HFFc6 (cell line): ENCODE data around the gene CD200R1L. TPM values are rescaled to one million over a fixed set of nuclear protein-coding genes. Genes with fewer than 3 reads are reported as not detected.

ENCODE experiments used
- DNase-seq: peaks from one replicate; pipeline ENCODE4 v3.0.0-alpha.2; 2018
- H3K27ac Mint-ChIP-seq: 2 replicates; pipeline ENCODE4 v1.8.0; 2020; ENCODE audit warnings: mild to moderate bottlenecking, mixed read lengths
- H3K27me3 Mint-ChIP-seq: 2 replicates; pipeline ENCODE4 v1.8.0; 2021; ENCODE audit warnings: mild to moderate bottlenecking, moderate library complexity, mixed read lengths; ENCODE audit not compliant: insufficient read depth
- H3K36me3 Mint-ChIP-seq: 2 replicates; pipeline ENCODE4 v1.8.0; 2021; ENCODE audit warnings: low read depth, mixed read lengths
- H3K4me1 Mint-ChIP-seq: 2 replicates; pipeline ENCODE4 v1.8.0; 2020; ENCODE audit warnings: low read depth, mixed read lengths
- H3K4me3 Mint-ChIP-seq: 2 replicates; pipeline ENCODE4 v1.8.0; 2020; ENCODE audit warnings: mild to moderate bottlenecking, moderate library complexity, mixed read lengths
- H3K9me3 Mint-ChIP-seq: 2 replicates; pipeline ENCODE4 v1.8.0; 2020; ENCODE audit warnings: mild to moderate bottlenecking, mixed read lengths
- CTCF ChIP-seq: fragments of 200-600 bp; sonication (generic); IDR thresholded peaks from 2 replicates; pipeline ENCODE4 v1.5.0; 2021; ENCODE audit warnings: antibody characterized with exemption, mild to moderate bottlenecking
- total RNA-seq, 6 experiments: library from RNA; stranded (reverse); fragmentation: NEBNext Ultra II Directional; extraction: Animal tissue kit (Norgen Biotek cat#: 25700); gene quantifications; 2 replicates in 1 of 6; 3 replicates in 5 of 6; pipeline ENCODE4 v1.2.3, GENCODE V29; 2021

CD200R1L gene
- total RNA-seq, 6 experiments from 2014 or later, result not detected

DNA sequence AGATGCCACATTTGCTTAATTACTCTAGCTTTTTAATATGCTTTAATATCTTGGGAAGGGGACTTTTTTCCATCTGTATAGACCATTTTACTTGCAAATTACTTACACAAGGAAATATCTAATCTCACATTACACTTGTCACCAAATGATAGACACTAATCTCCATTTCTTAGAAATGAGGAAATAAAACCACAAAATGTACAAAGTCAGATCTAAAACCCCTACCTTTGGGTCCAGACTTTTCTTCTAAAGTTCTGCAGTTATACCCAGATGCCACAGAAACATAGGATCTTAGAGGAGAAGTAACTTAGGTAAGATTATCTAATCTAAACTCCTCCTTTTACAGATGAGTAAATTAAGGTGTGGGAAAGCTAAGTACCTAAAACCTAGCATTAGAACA is 44.3 kb downstream of the CD200R1L start:
- TF ChIP-seq CTCF, result no peak
- Mint-ChIP-seq H3K4me3 (no peak overlapping the region), H3K27me3 (peaks cover 9% of the 10 kb centered on the region; the same call in 1 of the 2 replicates), H3K27ac (no peak overlapping the region), H3K9me3 (no peaks in the 10 kb centered on the region), H3K36me3 (no peaks in the 10 kb centered on the region), H3K4me1 (peaks cover 20% of the 10 kb centered on the region)
- no peak for DNase-seq

DNA sequence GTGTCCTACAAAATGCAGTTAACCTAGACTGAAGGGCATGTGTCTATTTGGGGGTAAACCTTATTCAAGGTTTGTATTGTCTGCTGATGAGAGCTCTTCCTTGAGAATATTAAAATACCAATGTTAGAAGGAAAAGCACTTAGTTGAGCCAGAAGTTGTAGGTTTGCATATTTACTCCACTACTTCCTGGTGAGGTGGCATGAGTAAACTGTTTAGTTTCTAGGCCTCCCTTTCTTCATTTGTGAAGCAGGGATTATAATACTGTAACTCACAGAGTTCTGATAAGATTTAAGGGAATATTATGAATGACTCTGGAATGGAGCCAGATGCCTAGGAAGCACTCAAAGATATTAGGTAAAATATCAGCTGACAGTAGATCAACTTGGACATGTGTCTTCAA is 46.7 kb downstream of the CD200R1L start:
- Mint-ChIP-seq H3K36me3 (no peaks in the 10 kb centered on the region), H3K27ac (no peak overlapping the region), H3K4me3 (no peak overlapping the region), H3K9me3 (no peaks in the 10 kb centered on the region), H3K27me3 (peaks cover 9% of the 10 kb centered on the region; the same call in 1 of the 2 replicates), H3K4me1 (peaks cover 20% of the 10 kb centered on the region)
- DNase-seq, result no peak
- no peak for TF ChIP-seq CTCF

- DNase-seq, result no peak
- Mint-ChIP-seq H3K9me3 (no peaks in the 10 kb centered on the region), H3K4me3 (no peak overlapping the region), H3K36me3 (no peaks in the 10 kb centered on the region), H3K4me1 (peaks cover 25% of the 10 kb centered on the region), H3K27ac (no peak overlapping the region), H3K27me3 (peaks cover 3% of the 10 kb centered on the region)
- no peak for TF ChIP-seq CTCF
Observed at GRCh38 chr3:112794622-112795172, 52.0 kb downstream of the CD200R1L start.

DNA sequence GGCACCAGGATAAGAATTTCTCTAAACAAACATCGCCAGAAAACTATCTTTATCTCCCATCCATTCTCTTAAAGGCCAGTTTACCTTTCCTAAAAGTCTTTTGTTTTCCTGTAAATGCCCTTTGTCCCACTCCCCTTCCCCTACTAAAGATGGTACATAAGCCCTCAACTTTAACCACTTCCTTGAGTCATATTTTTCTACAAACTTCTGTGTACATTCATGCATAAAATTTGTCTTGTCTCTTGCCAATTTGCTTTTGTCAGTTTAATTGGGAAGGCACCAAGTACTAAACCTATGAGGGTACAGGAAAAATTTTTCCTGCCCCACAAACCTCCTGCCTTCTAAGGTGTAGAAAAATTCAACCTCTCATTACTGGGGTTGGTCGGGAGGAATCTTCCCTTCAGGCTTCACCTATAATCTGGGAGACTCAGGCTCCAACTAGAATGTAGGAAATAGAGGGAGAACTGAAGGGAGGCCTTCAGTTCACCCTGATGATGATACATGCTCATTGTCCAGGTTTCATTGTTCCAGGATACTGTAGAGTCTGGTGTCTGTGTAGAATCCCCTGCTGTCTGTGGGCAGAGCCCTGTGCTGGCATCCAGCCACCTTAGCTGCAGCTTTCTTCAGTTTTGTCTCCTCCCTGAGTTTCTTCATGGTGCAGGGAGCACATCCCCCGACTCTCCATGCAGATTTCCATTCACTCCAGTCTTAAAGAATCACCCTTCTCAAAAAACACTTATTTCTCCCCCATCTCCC is 53.2 kb downstream of the CD200R1L start:
- DNase-seq, result no peak
- H3K4me1 Mint-ChIP-seq, result peaks cover 17% of the 10 kb centered on the region
- no peak overlapping the region for H3K4me3 Mint-ChIP-seq
- H3K27me3 Mint-ChIP-seq, result peaks cover 3% of the 10 kb centered on the region
- H3K27ac Mint-ChIP-seq, result no peak overlapping the region
- H3K36me3 Mint-ChIP-seq, result no peaks in the 10 kb centered on the region
- no peaks in the 10 kb centered on the region for H3K9me3 Mint-ChIP-seq
- TF ChIP-seq CTCF, result no peak

GRCh38 chr3:112791736-112792135 is 54.9 kb downstream of the CD200R1L start:
- H3K9me3 Mint-ChIP-seq, result peaks cover 14% of the 10 kb centered on the region
- H3K36me3 Mint-ChIP-seq, result no peaks in the 10 kb centered on the region
- no peak overlapping the region for H3K4me3 Mint-ChIP-seq
- peaks cover 24% of the 10 kb centered on the region for H3K4me1 Mint-ChIP-seq
- no peak overlapping the region for H3K27ac Mint-ChIP-seq
- no peak for DNase-seq
- H3K27me3 Mint-ChIP-seq, result no peaks in the 10 kb centered on the region; the same call in 1 of the 2 replicates
- TF ChIP-seq CTCF, result no peak
